Activated CD4-positive, CD25-positive, alpha-beta regulatory T cell treated with anti-CD3 and anti-CD28 coated beads, Interleukin-2, amount 50 U/mL, for 72 hours (primary cell): ENCODE data around the gene RIGI.
"Not testable (repeated sequence)": the region's sequence is repeated elsewhere in the genome, so short reads cannot be mapped to it uniquely, and the experiment has no call there.

Experiments used
- DNase-seq: peaks from one replicate; pipeline ENCODE4 v3.0.0; 2021

The RIGI gene

GRCh38 chr9:32525709-32526030, 326 bp downstream of the RIGI start:
- DNase-seq, result no peak

- DNase-seq, result no peak
Measured at GRCh38 chr9:32524892-32525708, 896 bp downstream of the RIGI start.

DNA sequence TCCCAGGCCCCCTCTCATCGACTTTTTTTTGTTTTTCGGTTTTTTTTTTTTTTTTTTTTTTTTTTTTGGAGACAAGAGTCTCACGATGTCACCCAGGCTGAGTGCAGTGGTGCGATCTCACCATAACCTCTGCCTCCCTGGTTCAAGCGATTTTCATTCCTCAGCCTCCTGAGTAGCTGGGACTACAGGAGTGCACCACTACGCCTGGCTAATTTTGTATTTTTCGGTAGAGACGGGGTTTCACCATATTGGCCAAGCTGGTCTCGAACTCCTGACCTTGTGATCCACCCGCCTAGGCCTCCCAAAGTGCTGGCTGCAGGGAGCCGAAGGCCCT, 1.5 kb downstream of the RIGI start:
- DNase-seq, result not testable (repeated sequence)

DNA sequence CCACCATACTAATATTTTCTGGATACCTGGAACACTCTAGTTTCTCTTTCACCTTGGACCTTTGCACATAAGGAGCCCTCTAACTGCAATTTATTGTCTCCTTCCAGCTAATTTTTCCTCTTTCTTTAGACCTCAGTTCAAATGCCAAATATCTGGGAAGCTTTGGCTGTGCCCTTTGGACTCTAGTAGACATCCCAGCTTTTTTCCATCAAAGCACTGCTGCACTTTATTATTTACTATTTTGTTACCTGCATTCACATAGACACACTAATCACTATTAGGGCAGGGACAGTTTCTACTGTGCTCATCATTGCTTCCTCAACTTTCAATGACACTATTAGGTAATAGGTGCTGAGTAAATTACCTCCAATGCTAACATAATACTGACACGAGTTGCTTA, 2.1 kb downstream of the RIGI start:
- no peak for DNase-seq

DNA sequence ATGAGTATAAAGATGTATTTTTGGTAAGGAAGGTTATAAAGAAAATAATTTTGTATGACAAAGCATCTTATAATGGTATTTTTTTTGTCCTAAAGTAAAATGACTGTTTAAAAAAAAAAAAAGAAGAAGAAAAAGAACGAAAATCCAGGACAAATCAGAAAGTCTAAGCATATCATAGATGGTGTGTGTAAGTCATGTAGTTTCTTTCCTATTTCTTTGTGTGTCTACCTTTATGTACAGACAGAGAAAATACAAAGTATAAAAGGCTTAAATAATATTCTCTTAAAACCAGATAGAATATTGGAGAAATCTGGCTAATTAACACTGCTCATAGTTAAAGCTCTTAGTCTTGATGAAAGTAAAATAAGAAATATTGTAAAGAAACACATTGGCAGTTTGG, 7.7 kb downstream of the RIGI start:
- no peak for DNase-seq

DNA sequence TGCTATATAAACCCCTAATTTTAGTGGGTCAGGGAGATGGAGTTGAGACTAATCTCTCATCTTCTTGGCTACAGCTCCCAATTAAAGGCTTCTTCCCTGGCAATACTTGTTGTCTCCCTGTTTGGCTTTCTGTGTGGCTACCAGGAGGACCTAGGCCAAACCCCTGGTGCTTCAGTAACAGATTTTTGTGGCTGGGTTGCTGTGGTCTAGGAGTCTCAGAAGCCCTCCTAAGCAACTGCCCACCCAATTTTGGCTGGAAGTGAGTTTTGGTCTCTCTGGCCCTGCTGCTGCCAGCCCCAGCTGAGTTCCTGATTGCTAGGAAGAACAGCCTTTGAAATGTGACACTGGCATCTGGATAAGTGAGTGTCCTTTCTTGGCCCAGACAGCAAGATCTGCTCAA, 9.8 kb downstream of the RIGI start:
- no peak for DNase-seq

DNA sequence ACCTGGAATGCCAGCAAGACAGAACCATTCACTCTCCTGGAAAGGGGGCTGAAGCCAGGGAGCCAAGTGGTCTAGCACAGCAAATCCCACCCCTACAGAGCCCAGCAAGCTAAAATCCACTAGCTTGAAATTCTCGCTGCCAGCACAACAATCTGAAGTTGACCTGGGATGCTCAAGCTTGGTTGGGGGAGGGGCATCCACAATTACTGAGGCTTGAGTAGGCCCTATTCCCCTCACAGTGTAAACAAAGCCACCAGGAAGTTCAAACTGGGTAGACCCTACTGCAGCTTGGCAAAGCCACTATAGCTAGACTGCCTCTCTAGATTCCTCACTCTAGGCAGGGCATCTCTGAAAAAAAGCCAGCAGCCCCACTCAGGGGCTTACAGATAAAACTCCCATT, 17.3 kb downstream of the RIGI start:
- DNase-seq, result no peak

DNA sequence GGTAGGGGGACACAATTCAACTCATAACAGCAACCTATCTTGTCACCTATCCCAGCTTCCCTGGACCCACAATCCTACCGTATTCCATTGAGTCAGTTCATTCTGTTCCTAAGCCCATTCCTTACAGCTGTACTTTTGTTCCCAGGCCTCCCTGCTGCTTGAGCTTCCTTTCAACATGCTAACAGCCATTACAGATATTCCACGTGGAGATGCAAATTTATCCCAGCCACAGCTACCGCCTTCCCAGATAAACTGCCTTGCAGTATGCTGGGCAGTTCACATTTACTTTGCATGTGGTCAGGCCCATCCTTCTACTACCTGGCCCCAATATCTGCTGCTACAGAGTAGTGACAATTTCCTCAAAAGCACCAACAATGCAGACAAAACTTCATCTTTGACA, 23.0 kb downstream of the RIGI start:
- DNase-seq, result no peak

DNA sequence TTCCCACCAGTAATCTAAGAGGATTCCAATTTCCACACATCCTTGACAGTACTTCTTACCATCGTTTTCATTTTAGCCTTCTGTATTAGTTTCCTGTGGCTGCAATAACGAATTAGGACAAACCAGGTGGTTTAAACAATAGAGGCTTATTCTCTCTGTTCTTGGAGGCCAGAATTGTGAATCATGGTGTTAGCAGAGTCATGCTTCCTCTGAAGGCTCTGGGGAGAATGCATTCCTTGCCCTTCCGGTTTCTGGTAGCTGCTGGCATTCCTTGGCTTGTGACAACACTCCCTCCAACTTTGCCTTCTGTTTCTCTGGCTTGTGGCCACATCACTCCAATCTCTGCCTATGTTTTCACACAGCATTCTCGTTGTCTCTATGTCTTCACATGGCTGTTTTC, 23.5 kb downstream of the RIGI start:
- DNase-seq, result no peak

GRCh38 chr9:32501868-32502267, 24.1 kb downstream of the RIGI start:
- no peak for DNase-seq

DNA sequence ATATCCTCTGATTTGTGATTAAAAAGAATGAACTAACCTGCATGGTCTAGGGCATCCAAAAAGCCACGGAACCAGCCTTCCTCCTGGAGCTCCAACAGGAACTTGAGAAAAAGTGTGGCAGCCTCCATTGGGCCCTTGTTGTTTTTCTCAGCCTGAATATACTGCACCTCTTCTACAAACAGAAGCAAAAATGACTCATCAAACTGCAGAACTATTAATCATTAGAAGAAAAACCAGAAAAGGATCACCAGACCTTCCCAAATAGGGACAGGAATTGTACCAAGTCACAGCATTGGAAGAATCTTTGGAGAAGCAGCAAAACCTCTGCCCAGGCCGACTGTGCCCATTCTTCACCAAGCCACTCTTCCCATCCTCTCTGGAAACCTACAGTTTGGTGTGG, 25.2 kb downstream of the RIGI start:
- DNase-seq, result no peak

GRCh38 chr9:32497921-32498320, 28.1 kb downstream of the RIGI start:
- no peak for DNase-seq

DNA sequence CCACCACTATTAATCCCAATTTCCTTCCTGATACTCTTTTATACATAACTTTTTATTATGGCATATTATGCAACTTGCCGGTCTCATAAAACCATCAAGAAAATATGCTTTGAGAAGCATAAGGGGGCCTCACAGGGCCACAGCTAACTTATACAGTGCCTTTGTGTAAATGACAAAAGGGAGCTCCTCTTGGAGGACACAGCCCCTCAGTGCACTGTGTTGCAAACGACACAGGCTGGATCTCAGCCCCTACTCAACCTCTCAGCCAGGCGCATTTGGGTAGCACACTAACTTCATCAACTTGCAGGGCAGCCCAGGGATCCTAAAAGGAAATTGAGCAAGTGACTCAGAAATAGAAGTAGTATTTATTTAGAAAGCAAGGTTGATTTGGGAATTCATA, 35.4 kb downstream of the RIGI start:
- no peak for DNase-seq

DNA sequence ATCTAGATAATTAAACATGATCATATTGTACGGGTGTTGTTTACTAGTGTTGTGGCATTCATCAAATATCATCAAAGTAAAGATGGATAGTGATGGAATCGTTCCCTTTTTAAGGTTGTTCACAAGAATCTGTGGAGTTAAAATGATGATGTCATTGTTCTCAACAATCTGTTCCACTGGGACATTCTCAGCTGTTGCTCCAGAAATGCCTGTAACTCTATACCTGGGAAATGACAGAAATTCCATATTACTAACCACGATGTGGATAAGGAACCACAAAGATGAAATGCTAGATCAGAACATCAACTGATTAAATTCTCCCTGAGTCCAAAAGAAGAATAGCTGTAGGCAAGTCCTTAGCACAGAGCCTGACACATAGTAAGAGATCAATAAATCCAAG, 38.0 kb downstream of the RIGI start:
- DNase-seq, result no peak

DNA sequence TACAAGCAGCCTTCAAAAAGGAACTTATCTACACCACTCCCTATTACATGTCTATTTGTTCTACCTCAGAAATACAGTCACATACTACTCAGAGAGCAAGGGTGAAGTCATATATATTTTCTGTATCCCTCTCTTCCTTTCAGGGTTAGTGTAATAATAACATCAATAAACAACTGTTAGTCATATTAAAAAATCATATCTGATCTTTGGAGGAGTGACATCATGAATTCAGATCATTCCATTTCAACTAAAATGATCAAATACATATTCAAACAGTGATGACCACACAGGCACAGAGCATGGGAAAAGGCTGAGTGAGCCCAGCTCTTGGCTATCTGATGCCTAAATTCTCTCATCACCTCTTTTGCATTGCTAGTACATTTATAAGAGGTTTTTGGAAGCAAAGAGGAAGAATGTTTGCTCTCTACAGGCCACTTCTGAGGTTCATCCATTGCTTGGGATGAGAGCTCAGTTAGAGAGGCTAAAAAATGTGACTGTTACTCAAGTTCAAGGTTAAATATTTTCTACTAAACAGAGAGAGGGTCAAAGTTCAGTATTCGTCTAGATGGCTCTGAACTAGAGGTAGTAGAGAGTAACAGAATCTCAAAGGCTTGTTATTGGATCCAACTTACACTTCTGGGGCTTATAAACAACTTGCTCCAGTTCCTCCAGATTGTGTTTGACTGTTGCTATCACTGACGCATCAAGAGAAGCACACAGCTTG, 39.0 kb downstream of the RIGI start:
- DNase-seq, result no peak

GRCh38 chr9:32483343-32483742, 42.7 kb downstream of the RIGI start:
- DNase-seq, result no peak
